T-helper 22 cell (primary cell): ENCODE measurements around the gene SH2D3A.
"Not testable (repeated sequence)": the region's sequence is repeated elsewhere in the genome, so short reads cannot be mapped to it uniquely, and the experiment has no call there.

Source experiments
- DNase-seq: peaks from one replicate; pipeline ENCODE4 v3.0.0-alpha.2; 2020; ENCODE audit warnings: low read depth

The SH2D3A gene

DNA sequence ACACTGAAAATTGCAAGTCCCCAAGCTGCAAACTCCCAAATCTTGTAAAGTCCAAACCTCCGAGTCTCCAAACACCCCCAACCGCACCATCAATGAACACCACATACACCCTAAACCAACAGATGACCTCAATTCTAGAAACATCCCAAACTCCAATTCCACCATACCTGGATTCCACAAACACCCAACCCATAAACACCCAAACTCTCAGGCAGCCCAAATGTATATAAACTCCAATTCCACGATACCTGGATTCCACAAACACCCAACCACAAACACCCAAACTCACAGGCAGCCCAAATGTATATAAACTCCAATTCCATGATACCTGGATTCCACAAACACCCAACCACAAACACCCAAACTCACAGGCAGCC lies 47.3 kb downstream of the SH2D3A start:
- no peak for DNase-seq

DNA sequence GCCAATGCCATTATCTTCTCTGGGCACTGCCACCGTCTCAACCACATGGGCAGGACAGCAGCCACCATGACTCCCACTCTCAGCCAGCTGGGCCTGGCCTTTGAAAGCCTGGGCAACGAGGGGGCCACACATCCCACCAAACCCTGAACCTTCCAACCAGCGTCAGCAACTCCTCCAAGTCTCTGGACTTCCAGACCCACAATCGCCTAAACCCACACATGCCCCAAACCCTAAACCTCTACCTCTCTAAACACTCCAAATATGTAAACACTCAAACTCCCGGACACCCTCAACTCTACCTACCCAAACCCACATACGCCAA lies 47.7 kb downstream of the SH2D3A start:
- no peak for DNase-seq

DNA sequence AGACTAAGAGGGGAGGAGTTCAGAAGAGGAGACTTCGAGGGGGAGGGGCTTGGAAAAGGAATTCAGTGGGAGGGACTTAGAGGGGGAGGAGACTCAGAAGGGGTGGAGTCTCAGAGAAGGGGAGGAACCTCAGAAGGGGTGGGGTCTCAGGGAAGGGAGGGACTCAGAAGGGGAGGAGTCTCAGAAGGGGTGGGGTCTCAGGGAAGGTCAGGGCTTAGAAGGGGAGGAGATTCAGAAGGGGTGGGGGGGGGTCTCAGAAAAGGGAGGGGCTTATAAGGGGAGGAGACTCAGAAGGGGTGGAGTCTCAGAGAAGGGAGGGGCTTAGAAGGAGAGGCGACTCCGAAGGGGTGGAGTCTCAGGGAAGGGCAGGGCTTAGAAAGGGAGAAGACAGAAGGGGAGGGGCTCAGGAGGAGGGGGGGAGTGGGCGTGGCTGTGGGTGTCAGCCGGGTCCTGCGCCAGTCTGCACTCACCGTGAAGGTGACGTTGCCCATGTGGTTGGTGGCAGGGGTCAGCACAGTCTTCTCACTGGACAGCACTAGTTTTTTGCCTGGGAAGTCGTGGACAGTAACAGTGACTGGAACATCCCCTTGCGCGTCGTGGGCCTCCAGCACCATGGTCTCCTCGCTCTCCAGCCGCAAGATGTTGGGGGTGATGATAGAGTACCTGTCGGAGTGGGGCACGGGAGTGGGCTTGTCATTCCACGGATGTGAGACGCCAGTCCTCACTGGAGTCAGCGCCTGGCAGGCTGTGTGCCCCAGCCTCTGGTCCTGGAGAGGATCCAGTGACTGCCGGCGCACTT lies 48.3 kb downstream of the SH2D3A start:
- no peak for DNase-seq

DNA sequence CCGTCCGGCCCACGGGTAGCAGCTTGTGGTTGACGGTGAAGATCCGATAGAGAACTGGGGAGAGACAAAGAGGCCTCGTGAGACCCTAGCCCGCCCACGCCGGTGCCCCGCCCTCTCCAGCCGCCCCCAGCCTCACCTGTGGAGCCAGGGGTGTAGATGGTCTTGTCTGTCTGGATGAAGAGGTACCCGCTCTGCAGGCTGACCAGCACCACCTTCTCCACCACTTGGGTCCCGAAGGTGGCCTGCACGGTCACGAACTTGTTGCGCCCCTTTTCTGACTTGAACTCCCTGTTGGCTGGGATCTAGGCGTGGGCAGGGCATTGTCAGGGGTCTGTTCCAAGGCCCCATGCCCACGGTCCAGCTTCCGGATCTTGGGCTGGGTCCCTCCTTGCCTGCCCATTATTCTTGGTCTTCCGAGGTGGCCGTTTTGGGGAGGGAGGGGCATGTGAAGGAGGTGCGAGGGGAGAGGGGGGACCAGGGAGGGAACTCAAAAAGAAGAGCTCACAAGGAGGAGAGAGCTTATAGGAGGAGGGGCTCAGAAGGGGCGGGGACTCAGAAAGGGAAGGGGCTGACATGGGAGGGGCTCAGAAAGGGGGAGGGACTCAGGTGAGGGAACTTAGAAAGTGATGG lies 49.0 kb downstream of the SH2D3A start:
- no peak for DNase-seq

DNA sequence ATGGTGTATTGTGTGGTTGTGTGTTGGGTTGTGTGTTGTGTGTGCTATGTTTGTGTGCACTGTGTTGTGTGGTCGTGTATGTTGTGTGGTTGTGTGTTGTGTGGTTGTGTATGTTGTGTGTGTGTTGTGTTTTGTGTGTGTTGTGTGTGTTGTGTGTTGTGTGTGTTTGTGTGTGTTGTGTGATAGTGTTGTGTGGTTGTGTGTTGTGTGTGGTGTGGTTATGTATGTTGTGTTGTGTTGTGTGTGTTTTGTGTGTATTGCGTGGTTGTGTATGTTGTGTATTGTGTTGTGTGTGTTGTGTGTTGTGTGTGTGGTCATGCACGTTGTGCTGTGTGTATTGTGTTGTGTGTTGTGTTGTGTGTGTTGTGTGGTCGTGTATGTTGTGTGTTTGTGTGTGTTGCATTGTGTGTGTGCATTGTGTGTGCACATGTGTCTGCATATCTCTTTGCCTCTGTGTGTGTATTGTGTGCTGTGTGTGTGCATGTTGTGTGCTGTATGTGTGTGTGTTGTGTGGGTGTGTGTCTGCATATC lies 49.7 kb downstream of the SH2D3A start:
- DNase-seq: no peak

GRCh38 chr19:6717036-6717435 lies 50.2 kb downstream of the SH2D3A start:
- DNase-seq: no peak

DNA sequence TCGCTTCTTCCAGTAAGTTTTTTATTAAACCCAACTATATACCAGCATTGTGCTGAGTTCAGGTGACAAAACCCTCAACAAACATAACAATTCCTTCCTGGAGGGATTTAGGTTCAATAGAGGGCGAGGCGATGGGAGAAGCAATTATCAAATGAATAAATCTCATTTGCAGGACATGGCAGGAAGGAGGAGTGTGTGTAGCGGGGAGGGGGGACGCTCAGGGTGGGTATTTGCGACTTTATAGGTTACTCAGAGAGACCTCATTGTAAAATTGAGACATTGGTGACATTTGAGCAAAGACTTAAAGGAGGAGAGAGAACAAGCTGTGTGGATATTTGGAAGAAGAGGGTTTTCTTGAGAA lies 50.6 kb downstream of the SH2D3A start:
- no peak for DNase-seq

- no peak for DNase-seq
Observed at GRCh38 chr19:6714749-6715555, 52.3 kb downstream of the SH2D3A start.

GRCh38 chr19:6713773-6714692 lies 53.2 kb downstream of the SH2D3A start:
- DNase-seq: no peak

DNA sequence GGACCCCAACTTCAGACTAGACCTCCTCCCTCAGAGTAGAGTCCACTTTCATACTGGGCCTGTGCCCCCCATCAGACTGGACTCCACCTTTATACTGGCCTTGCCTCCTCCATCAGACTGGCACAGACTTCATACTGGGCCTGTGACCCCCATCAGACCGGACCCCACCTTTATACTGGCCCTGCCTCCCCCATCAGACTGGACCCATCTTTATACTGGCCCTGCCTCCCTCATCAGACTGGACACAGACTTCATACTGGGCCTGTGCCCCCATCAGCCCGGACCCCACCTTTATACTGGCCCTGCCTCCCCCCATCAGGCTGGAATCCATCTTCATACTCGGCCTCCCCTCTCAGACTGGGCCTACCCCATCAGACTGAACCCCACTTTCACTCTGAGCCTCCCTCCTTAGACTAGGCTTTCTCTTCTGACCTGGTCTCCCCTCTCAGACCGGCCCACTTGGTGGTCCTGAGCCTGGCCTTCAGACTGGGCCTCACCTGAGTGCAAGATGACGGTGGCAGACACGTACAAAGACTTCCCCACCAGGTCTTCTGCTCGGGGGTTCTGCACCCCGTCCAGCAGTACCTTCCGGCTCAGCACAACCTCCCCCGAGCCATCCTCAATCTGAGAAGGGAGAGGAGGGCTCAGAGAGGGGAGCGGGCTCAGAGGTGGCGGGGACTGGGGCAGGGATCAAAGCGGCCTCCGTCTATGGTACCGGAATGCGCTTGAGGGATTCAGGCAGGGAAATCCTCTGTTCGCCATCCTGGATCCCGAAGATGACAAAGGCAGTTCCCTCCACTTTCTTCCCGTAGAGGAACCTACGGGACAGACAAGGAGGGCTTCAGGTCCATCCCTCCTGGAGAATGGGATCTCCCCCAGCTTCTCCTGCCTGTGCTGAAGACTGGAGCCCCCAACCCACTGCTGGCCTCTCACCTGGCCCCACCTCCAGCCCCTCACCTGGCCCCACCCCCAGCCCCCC lies 54.3 kb downstream of the SH2D3A start:
- no peak for DNase-seq

DNA sequence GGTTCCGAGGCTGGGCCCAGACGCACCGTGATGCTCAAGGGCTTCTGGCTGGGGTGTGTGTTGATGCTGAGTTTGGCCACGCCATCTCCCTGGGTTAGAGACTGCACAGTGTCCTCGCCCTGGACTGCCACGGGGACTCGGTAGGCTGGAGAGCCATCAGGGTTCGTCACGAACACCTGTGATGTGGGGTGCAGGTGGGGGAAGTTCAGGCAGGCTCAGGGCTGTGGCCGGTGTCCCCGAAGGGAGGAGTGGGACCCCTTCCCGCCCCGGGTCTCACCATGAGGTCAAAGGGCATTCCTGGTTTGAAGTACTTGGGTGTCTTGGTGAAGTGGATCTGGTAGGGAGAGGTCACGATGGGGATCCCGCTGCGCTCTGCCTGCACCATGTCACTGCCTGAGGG lies 55.0 kb downstream of the SH2D3A start:
- no peak for DNase-seq

DNA sequence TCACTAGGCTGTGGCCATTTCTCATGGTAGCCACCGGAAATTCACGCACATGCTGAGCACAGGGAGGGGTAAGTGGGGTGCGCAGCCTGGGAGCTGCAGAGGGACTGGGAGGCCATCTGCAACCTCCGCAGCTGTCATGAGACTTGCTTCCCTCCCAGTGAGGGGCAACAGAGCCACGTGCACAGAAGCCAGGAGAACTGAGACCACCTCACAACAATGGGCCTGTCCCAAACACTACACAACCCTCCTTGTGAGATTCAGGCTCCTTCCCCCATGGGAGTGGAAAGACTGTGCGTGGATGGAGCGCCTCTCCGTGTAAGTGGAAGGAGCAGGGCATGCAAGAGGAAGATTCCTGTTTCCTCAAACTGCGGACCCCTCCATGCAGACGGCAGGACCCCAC lies 55.6 kb downstream of the SH2D3A start:
- DNase-seq: no peak

DNA sequence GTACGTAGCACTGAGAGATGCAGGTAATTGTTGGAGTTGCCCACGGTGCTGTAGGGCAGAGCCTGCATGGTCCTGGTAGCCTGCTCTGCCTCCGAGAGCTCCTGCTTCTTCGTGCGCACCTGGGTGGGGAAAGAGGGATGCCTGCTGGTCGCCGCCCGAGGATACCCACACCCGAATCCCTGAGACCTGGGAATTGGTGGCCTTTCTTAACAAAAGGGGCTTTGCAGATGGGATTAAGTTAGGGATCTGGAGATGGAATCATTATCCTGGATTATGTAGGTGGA lies 56.2 kb downstream of the SH2D3A start:
- no peak for DNase-seq

GRCh38 chr19:6710273-6711077 lies 56.8 kb downstream of the SH2D3A start:
- no peak for DNase-seq

DNA sequence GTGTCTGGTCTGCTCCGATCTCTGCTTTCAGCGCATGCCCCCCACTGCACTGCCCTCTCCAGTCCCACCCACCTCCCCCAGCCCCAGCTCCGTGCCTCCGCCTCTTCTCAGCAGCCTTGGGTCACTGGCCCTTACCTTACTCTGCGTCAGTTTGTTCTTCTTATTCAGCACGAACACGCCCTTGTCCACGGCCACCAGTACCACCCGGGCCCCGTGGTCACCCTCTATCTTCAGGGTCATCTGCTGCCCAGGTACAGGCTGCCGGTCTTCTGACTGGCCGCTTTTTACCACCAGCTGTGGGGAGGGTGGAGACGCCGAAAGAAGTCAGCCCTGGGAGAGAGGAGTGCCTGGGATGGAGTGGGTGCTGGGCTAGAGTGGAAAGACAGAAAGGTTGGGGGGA lies 57.7 kb downstream of the SH2D3A start:
- DNase-seq: no peak

- DNase-seq: not testable (repeated sequence)
Observed at GRCh38 chr19:6708913-6709312, 58.3 kb downstream of the SH2D3A start.

DNA sequence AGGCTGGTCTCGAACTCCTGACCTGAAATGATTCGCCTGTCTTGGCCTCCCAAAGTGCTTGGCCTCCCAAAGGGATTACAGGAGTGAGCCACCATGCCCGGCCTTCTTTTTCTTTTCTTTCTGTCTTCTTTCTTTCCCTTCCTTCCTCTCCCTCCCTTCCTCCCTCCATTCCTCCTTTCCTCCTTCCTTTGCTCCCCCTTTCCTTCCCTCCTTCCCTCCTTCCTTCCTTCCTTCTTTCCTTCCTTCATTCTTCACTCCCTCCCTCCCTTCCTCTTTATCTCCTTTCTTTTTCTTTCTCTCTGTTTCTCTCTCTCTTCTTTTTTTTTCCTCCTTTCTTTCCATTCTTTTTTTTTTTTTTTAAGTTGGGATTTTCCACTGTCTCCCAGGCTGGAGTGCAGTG lies 58.9 kb downstream of the SH2D3A start:
- no peak for DNase-seq

DNA sequence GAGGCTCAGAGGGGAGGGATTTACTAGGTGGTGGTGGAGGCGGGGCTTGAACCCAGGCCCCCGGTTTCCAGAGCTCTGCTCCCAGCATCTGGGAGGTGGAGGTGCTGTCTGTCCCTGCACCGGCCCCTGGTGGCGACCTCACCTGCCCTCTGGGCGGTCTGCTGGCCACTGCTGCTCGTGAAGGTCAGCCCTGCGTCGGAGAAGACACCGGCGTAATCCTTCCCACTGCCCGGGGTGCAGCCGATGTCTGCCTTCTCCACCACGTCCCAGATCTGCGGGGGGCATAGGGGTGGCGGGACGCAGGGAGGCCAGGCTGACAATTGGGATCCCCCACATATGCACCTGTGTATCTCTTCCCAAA lies 59.6 kb downstream of the SH2D3A start:
- no peak for DNase-seq

- DNase-seq: no peak
Observed at GRCh38 chr19:6707011-6707657, 60.1 kb downstream of the SH2D3A start.

GRCh38 chr19:6706633-6706958 lies 60.6 kb downstream of the SH2D3A start:
- DNase-seq: no peak
